SW480 (cell line): Measurements from ENCODE around the gene EFCC1.

ENCODE experiments used
- DNase-seq: peaks from one replicate; pipeline ENCODE4 v3.0.0-alpha.2; 2016; ENCODE audit warnings: low spot score

The EFCC1 gene

GRCh38 chr3:128994581-128995546 is 6.2 kb upstream of the EFCC1 start:
- DNase-seq, result no peak

GRCh38 chr3:128995737-128996136 is 5.4 kb upstream of the EFCC1 start:
- peak; percentile 31 for DNase-seq

- no peak for DNase-seq
These were observed 4.9 kb upstream of the EFCC1 start for GRCh38 chr3:128996200-128996599.

- DNase-seq, result no peak
These were observed 4.4 kb upstream of the EFCC1 start for GRCh38 chr3:128996726-128997125.

- no peak for DNase-seq
These were observed 3.5 kb upstream of the EFCC1 start for GRCh38 chr3:128997486-128998133.

- DNase-seq, result no peak
These were observed 2.5 kb upstream of the EFCC1 start for GRCh38 chr3:128998561-128998960.

- no peak for DNase-seq
These were observed 2.0 kb upstream of the EFCC1 start for GRCh38 chr3:128999102-128999501.

GRCh38 chr3:129000742-129001100 is 383 bp upstream of the EFCC1 start:
- no peak for DNase-seq

- no peak for DNase-seq
These were observed 885 bp downstream of the EFCC1 start for GRCh38 chr3:129001806-129002572.

GRCh38 chr3:129002573-129003569 is 1.8 kb downstream of the EFCC1 start:
- DNase-seq, result no peak

- peak; percentile 80 for DNase-seq
These were observed 2.5 kb downstream of the EFCC1 start for GRCh38 chr3:129003578-129004112.

GRCh38 chr3:129004639-129005295 is 3.7 kb downstream of the EFCC1 start:
- no peak for DNase-seq

- DNase-seq, result no peak
These were observed 4.6 kb downstream of the EFCC1 start for GRCh38 chr3:129005526-129006303.

- no peak for DNase-seq
These were observed 5.8 kb downstream of the EFCC1 start for GRCh38 chr3:129006864-129007263.

GRCh38 chr3:129007792-129008191 is 6.7 kb downstream of the EFCC1 start:
- no peak for DNase-seq

- DNase-seq, result no peak
These were observed 8.2 kb downstream of the EFCC1 start for GRCh38 chr3:129009266-129009665.

- DNase-seq, result no peak
These were observed 9.3 kb downstream of the EFCC1 start for GRCh38 chr3:129010310-129010956.

GRCh38 chr3:129013491-129013891 is 12.4 kb downstream of the EFCC1 start:
- peak; percentile 49 for DNase-seq

- no peak for DNase-seq
These were observed 13.0 kb downstream of the EFCC1 start for GRCh38 chr3:129014148-129014547.
